SIG-M5 (cell line): Measurements from ENCODE around the gene SLC66A2.

Experiments
- DNase-seq: peaks from one replicate; lab custom pipeline; 2025; lab: John Stamatoyannopoulos, UW

The SLC66A2 gene

DNA sequence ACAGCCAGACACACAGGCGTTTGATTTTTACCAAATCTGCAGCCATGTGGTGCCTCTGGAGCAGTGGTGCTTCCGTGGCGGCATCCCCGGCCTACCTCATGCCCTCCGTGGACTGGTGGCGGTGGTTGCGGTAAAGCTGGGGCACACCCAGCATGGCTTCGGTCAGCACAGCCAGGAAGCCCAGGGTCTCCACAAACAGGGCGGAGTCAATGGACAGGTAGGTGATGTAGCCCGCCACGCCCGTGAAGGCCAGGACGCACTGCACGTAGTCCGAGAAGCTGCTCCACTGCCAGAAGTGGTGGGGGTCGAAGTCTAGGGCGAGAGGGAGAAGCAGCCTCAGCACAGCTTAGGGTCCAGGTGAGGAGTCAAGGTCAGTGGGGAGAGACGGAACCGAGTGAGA is 32.4 kb downstream of the SLC66A2 start:
- no peak for DNase-seq

DNA sequence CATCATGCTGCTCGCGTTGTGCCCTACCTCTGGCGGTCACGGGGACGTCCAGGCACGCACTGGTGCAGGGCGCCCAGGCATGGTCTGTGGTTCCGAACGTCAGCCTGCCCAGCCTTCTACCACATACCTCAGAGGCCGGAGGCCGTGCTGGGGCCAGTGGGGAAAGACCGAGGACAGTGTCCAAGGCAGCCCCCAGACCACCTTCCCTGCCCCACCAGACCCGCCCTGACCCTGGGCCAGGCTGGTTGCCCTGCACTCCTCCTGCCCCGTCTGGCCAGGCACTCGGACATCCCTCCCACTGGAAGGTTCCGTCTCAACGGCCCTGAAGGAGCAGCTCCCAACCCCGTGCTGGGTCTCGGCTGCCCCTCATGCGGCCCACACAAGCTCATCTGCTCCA is 32.8 kb downstream of the SLC66A2 start:
- no peak for DNase-seq

DNA sequence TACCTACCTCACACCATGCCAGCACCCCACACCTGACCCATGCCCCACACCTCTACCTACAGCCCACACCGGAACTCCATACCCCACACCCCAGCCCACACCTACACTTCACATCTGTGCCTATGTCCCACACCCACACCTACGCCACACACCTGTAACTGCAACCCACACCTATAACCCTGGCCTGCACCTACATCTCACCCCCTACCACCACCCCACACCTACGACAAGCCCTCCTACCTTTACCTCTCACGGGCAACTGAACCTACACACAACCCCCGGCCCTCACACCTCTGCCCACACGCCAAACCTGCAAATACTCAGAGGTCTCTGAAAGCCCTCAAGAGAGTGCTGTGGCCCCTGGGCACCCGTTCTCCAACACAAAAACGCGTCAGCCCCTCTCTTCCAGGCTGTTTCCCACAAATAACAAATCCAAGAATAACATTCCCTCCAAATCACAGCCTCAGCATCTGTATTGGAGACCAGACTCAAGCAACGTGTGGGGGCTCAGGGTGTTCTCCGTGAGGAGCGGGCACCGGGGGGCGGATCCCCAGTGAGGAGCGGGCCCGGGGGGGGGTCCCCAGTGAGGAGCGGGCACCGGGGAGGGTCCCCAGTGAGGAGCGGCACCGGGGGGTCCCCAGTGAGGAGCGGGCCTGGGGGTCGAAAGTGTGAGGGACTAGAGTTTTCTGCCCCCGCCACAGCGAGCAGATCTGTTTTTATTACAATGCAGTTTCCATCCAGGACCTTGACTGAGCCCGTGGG is 33.4 kb downstream of the SLC66A2 start:
- DNase-seq, result no peak

DNA sequence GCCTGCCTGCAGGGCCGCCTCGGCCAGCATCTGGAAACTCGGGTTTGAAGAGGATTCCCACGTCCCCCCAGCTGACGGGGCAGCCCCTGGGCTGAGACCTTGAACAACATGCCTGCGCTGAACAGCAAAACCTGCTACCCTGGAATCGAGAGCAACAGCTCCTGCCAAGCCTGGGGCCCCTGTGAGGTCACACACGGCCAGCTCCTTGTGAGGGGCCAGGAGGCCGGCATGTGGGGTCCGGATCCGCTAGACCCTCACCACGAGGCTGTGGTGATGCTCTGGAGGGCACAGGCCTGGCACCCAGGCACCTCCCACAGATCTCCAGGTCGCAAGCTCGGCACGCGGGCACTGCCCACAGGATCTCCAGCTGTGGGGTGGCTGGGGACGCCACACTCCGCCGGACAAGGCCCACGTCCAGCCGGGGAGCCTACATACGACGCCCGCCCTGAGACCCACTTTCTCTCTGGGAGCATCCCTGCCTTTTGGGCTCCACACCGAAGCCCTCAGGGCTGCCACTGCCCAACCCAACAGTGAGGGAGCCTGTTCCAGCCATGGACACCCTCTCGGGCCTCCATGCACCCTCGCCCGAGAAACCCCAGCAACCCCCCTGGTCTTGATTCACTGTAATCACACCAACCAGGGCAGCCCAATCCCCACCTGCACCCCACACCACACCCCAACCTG is 34.1 kb downstream of the SLC66A2 start:
- DNase-seq, result no peak

DNA sequence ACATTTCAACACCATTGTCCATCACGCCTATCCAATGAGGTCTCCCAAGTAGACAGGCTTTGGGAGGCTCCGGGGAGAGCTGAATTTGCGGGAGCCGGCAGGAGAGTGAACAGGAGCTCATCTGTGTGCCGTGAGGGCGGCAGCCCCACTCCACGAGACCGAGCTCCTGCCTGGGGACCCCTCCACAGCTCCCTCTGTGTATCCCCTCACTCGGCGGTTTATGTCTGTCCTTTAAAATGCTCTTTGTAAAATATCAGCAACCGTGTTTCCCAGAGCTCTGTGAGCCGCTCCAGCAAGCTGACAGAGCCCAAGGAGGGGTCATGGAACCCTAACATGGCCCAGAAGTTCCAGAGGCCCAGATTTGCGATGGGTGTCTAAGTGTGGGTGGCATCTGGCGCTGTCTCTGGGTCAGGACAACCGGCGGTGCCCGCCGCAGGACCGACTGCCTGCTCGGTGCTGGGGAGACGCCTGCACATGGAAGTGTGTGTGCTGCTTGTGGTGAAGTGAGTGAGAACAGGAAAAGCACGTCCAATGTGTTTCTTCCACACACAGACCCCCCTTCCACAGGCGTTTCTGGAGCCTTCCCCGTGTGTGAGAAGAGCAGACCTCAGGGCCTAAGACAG is 34.8 kb downstream of the SLC66A2 start:
- DNase-seq, result no peak

DNA sequence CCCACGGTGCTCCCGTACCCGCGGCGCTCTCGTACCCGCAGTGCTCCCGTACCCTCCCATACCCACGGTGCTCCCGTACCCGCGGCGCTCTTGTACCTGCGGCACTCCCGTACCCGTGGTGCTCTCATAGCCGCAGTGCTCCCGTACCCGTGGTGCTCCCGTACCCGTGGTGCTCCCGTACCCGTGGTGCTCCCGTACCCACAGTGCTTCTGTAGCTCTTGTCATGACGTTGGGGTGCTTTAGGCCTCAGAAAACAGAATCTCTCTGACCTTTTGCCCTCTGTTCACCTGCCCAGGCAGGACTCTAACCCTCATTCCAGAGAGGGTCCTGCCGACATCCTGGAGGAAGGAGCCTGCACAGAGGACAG is 35.3 kb downstream of the SLC66A2 start:
- DNase-seq, result no peak

DNA sequence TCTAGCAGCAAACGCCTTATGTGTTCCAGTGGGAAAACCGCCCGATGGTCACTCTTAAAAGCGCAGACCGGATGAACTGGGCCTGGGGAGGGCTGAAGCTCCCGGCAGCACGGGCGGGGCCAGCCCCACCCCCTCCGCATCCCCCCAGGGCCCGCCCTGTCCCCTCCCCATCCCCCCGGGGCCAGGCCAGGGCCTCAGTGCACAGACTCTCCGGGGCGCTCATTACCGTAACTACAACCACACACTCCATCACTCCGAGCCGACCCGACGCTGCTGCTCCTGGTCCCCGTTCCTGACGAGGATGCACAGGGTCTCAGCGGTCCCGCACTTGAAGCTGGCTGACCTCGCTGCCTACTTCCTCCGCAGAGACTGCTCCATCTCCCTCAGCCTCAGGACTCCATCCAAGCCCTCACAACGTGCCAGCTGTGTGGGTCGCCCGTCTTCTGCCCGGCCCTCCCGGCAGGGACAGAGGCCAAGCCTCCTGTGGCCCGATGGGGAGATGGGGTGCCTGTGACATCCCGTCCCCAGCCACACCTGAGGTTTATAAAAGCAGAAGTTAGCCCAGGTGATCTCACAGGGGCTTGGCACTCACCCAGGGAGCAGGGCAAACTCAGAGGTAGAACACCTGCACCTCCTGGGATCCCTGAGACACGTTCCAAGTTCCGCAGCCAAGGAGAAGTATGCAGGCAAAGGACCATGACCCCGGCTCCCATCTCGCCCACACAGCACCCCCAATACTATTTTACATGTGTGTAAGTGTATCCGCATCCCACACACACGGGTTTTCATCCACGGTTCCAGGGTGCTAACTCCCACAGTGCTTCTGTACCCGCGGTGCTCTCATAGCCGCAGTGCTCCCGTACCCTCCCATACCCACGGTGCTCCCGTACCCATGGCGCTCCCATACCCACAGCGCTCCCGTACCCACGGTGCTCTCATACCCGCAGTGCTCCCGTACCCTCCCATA is 36.0 kb downstream of the SLC66A2 start:
- DNase-seq, result no peak

DNA sequence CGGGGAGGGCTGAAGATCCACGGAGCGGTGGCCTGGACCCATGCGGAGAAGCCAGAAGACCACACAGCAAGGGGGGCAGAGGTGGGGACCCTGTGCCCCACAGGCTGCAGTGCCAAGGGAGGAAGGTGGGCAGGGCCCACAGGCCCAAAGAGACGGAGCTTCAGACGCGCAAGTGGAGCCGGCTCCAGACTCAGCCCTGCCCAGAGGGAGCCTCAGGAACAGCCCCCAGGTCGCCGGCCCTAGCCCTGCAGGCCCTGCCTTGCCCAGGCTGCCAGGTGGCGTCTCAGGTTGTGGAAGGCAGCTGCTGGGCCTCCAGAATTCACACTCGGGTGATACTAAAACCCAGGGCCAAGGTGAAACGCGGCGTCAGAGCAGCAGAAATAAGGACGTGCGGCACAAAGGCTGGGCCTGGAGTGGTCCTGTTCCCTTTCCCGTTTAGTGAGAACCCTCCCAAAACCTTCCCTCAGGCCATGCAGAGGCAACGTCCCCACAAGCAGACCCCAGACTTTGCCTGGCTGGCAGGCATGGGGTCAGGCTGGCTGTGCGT is 36.8 kb downstream of the SLC66A2 start:
- DNase-seq, result no peak

DNA sequence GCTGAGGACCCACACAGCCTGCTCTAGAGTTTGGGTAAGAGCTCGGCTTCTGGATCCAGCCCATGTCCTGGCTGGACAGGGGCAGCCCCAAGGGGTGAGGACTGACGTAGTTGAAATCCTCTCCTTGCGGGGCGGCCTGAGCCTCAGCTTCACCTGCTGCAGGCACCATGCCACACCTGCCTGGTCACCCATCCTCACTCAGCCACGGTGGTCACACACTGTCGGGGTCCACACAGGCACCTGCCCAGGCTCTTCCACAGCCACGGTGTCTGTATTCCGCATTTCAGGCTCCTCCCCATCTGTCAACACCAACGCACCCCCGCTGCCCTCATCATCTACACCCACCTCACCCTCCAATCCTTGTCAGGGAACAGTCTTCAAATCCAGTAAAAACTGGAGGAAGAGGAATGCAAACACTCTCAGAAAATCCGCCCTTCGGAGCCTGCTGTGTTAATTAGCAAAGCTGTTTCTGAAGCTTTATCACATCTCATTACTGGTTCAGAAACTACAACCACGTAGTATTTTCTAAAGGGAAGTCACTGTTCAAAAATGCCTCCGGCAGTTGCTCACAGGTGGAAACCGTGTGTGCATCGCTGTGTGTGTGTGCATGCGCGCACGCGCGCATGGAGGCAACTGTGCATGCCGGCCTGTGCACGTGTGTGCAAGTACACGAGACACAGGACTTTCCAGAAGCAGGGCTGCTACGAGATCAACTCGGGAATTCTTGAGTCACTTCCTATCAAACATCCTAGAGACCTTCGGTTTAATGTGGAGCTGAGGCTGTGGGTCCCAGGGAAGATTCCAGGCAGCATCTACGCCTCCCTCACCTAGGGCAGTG is 38.2 kb downstream of the SLC66A2 start:
- no peak for DNase-seq

DNA sequence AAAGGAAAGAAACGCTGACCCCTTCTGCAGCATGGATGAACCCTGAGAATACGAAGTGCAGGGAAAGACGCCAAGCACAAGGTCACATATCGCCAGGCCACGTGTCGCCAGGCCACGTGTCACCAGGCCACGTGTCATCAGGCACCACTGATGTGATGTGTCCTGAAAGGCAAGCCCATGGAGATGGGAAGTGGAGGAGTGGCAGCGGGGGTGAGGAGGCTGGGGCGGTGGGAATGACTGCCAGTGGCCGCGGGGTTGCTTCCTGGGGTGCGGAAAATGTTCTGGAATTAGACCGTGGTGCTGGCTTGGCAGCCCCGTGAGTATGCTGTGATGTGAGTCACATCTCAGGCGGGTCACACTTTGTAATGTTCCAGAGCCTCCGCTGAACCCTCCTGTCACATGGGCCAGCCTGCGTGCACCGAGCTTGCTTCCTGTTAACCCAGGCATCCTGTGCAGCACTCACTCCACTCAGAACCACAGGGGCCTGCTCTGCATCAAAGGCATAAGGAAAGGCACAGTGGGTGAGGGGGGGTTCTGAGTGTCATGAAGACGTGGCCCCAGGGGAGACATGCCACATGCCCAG is 39.0 kb downstream of the SLC66A2 start:
- no peak for DNase-seq

DNA sequence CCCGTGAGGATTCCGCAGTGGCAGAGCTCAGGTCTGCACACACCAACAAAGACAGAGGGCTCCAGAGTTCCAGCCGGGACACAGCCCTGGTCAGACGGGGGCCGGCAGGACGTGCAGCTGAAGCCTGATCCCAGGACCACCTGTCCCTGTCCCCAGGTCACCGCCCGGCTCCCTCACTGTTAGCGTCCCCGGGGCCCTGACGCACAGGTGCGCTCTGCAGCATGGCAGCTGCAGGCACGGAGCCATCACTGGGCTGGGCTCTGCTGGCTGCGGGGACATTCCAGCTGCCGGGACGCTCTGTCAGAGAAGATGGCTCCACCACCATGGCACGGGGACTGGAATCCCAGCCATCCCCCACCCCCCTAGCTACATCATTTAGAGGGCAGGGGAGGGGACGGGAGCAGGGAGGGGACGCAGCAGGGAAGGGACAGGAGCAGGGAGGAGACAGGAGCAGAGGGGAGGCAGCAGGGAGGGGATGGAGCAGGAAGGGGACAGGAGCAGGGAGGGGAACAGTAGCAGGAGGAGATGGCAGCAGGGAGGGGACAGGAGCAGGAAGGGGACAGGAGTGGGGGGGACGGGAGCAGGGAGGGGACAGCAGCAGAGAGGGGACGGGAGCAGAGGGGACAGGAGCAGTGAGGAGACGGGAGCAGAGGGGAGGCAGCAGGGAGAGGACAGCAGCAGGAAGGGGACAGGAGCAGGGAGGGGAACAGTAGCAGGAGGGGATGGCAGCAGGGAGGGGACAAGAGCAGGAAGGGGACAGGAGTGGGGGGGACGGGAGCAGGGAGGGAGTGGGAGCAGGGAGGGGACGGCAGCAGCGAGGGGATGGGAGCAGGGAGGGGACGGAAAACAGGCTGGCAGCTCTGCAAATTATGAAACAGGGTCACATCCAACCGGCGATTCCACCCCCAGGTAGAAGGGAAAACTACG is 39.8 kb downstream of the SLC66A2 start:
- no peak for DNase-seq

DNA sequence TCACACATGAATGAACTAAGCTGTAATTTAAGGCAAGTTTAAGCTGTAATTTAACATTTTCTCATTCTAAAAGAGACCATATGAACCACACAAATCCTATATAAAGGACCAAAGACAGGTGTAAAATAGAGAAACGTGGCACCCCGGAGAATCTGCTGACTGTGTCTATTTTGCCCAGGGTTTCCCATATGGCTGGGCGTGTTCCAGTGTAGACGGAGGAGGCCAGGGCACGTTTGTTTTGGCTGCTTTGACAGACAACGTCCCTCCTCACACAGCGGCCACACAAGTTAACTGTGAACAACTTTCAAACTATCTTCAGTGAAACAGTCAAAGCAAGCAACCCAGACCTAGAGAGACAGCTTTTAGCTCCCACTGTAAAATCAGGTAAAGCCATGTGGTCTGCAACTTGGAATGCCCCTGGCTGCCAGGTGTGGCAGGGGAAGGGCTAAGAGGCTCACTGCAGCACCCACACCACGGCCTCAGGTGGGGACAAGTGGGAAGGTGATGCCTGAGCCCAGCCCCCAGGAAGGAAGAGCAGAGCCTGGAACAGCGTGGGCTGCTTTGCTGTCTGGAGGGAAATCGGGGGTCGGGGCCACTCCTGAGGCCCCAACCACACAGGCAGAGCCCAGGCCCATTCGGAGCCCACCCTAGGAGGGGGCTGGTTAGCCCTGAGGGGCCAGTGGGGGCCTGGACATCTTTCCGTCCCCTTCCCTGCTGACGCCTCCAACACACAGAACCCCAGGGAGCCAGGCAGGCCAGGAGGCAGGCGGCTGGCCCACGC is 40.7 kb downstream of the SLC66A2 start:
- no peak for DNase-seq

DNA sequence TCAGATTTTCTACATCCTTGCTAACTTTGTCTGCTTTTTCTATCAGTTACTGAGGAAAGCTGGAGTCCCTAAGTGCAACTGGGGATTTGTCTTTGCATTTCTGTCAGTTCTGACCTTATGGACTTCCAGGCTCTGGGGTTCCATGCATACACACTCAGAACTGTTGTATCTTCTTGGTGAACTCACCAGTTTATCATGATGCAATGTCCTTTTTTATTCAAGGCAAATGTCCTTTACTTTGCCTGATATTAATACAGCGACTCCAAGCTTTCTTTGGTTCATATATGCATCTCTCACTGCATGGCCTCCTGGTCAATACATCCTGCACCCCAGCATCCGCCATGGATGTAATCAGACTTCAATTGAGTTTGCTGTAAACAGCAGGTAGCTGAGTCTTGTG is 44.7 kb downstream of the SLC66A2 start:
- DNase-seq, result no peak

DNA sequence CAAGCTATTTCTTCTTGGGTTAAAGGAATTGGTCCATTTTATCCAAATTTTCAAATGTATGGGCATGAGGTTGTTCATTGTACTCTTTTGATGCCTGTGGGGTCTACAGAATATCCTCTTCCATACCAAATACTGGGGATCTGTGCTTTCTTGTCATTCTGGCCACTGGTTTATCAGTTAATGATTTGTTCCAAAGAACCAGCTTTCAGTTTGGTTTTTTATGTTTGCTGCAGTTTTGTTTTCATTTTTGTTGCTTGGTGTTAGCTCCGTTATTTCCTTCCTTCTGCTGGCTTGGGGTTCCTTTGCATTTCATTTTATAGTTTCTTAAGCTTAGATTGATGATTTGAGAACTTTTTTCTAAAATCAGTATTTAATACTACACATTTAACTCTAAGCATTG is 45.5 kb downstream of the SLC66A2 start:
- DNase-seq, result no peak

DNA sequence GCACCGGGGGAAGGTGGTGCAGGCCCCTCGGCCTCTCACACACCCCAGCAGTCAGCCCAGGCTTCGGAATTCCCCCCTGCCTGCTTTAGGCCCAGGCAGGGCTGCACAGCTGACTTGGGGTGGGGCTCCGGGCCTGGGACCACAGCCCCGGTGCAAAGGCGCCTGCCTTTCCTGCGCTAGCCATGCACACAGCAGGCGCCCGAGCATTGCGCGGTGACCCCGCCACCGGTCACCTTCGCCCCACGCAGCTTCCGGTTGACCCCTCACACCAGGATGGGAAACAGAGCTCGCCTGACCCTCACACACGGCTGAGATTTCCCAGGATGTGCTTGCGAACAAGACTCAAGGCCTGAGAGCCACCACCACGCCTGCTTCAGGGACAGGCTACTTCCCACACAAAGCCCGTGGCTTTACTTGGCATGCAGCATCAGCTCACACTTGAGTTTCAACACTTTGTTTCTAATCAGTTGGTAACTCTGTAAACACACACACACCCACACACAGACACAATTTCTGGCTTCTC is 46.0 kb downstream of the SLC66A2 start:
- no peak for DNase-seq

DNA sequence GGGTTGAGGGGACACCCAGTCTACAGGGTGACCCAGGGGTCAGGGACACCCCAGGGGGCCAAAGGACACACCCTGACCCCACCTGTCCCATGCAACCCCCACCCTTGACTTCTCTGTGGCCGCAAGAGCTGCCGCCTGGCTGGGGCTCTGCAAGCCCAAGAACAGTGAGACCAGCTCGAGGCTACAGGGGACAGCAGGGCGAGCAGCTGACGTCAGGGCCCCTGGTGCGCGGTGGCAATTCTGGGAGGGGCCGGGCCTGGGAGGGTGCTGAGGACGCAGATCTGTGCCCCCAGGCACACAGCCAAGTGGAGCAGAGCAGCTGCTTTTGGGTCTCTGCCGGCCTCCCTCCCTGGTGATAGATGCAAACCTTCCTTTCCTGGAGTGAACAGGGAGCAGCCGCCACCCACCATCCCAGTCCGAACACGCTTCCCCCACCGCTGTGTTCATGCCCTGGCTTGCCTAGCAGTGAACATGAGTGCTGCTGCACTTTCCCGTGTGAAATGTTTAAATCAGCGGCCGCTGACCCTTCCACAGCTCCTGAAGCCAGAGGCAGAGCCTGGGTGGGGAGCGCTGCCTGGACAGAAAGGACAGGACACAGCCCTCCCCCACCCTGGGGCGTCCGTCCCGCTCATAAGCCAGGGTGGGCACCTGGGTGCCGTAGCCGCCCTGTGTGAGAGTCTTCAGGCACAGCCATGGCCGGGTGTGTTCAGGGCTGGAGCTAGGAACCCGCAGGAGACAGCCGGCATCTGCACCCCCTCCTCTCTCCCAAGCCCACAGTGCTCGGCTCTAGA is 46.9 kb downstream of the SLC66A2 start:
- no peak for DNase-seq

DNA sequence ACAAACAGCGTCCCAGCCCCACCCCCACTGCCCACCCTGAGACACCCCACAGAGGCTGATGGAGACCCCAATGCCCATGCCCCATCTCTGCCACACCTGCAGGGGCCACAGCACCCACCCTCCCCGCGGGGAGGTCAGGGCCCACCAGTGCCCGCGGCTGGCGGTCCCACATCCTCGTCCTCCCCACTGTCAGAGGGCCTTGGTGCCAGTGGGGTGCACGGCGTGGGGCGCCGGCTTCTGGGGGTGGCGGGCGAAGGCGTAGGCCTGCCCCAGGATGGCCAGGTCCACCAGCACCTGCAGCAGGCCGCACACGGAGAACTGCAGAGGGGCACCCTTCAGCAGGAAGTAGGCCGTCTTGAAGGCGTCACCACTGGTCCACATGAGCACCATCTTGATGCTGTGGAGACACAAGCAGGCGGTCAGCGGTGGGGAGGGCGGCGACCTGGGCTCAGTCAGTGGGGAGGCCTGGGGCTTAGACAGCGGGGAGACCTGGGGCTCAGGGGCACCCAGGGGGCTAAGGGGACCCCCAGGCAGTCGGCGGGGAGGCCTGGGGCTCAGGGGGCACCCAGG is 47.6 kb downstream of the SLC66A2 start:
- no peak for DNase-seq
